A375 (cell line): ENCODE data around the gene SPDYE6. TPM values are rescaled to one million over a fixed set of nuclear protein-coding genes. Genes with fewer than 3 reads are reported as not detected.

Experiments used
- small RNA-seq: library from RNA; depleted of rRNA; stranded (forward); fragments of <200 nt; gene quantifications from one replicate; pipeline ENCODE3, GENCODE V24; 2014
- total RNA-seq: library from RNA; depleted of rRNA; stranded (reverse); fragments of >200 nt; shearing (Covaris generic); gene quantifications from 2 replicates; pipeline ENCODE4 v1.2.3, GENCODE V29; 2014; rRNA removed

The SPDYE6 gene, protein sequence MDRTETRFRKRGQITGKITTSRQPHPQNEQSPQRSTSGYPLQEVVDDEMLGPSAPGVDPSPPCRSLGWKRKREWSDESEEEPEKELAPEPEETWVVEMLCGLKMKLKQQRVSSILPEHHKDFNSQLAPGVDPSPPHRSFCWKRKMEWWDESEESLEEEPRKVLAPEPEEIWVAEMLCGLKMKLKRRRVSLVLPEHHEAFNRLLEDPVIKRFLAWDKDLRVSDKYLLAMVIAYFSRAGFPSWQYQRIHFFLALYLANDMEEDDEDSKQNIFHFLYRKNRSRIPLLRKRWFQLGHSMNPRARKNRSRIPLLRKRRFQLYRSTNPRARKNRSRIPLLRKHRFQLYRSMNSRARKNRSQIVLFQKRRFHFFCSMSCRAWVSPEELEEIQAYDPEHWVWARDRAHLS
- total RNA-seq: not detected in 2 replicates

DNA sequence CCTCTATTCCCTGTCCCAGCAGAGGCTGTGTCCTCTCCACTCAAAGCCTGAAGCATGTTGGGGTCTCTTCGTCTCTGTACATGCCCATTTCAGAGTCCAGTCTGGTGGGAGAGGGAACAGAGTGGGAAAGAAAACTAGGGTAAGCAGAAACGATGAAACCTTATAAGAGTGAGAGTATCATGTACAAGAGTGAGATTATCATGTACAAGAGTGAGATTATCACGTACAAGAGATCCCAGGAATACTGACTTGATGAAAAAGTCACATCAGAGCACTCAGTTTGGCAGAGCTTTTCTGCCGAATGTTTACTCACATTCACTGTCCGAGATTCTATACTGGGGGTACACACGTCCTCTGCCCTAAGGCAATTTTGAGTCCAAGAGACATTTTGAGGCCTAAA, at the start of gene SPDYE6:
Gene SPDYE6 (minus strand): TSS at position 101 of the 400 bp plus-strand sequence. CDS start 421 bp downstream, outside the sequence.

DNA sequence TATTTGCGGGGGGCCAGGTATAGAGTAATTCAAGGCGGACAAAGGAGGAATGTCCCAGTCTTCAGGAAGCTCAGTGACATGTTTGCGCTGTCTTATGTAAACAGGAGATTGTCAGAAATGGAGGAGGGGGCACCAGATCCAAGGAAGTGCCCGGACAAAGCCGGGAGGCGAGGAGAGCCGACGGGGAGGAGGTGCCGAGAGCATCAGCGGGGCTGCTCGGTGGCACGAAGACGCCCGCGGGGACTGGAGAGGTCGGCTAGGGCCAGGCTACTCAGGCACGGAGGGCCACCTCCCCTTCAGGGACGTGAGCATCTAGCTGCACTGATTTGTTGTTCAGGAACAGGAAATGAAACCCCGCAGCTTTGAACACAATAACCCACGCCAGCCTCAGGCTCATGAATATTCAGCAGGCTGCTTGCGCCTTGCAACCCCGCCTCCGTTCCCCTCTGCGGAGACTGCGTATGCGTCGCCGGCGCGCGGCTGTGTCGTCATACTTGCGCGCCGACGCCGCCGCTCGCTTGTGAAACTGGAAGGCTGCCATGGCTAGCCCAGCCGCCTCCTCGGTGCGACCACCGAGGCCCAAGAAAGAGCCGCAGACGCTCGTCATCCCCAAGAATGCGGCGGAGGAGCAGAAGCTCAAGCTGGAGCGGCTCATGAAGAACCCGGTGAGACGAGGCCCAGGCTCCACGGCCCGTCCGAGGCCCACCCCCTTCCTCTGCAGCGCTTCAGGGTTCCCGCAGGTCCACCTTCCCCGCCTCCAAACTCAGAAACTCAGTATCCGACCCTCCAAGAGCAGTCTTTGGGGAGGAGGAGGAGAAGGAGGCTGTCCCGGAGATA, 39.8 kb upstream of the SPDYE6 start, which contains the start of gene PRKRIP1:
Gene PRKRIP1 (plus strand): TSS at position 491 of the 837 bp plus-strand sequence. CDS start 49 bp downstream, at position 540.

Small RNAs within 50 kb of the gene (small RNA-seq; reads per million reads assigned to genes)
- not detected for gene AC091390.4
- gene MIR548O: not detected
- not detected for gene RF00019

Other genes with a start within 250 kb of the SPDYE6 start
- gene SH2B2, start 69.6 kb downstream of the SPDYE6 start, total RNA-seq: 4.2 and 9.8 TPM in 2 replicates
- 42.4 and 46.0 TPM in 2 replicates for gene PRKRIP1, start 39.9 kb upstream of the SPDYE6 start, total RNA-seq
- 29.3 and 33.3 TPM in 2 replicates for gene ORAI2, start 77.1 kb upstream of the SPDYE6 start, total RNA-seq
- gene ALKBH4, start 108.4 kb upstream of the SPDYE6 start, total RNA-seq: 18.6 and 22.4 TPM in 2 replicates
- gene LRWD1, start 108.5 kb upstream of the SPDYE6 start, total RNA-seq: 68.4 and 76.1 TPM in 2 replicates
- gene POLR2J, start 122.5 kb upstream of the SPDYE6 start, total RNA-seq: 73.1 and 79.1 TPM in 2 replicates
- 3.7 and 4.4 TPM in 2 replicates for gene RASA4B, start 161.3 kb upstream of the SPDYE6 start, total RNA-seq
- gene UPK3BL2, start 187.3 kb upstream of the SPDYE6 start, total RNA-seq: 21.6 and 24.7 TPM in 2 replicates
- not detected in 2 replicates for gene SPDYE2, start 194.8 kb upstream of the SPDYE6 start, total RNA-seq
- gene POLR2J3, start 216.1 kb upstream of the SPDYE6 start, total RNA-seq: 42.0 and 46.6 TPM in 2 replicates